ENCODE results near the gene TNFRSF8.
"Not testable (repeated sequence)": the region's sequence is repeated elsewhere in the genome, so short reads cannot be mapped to it uniquely, and the experiment has no call there.

Gene TNFRSF8

GRCh38 chr1:12039164-12039525, 24.0 kb upstream of the TNFRSF8 start:
- DNase-seq = no peak

GRCh38 chr1:12039824-12040456, 23.2 kb upstream of the TNFRSF8 start:
- peak in 1 of 2 donors; percentile 37 for DNase-seq

DNA sequence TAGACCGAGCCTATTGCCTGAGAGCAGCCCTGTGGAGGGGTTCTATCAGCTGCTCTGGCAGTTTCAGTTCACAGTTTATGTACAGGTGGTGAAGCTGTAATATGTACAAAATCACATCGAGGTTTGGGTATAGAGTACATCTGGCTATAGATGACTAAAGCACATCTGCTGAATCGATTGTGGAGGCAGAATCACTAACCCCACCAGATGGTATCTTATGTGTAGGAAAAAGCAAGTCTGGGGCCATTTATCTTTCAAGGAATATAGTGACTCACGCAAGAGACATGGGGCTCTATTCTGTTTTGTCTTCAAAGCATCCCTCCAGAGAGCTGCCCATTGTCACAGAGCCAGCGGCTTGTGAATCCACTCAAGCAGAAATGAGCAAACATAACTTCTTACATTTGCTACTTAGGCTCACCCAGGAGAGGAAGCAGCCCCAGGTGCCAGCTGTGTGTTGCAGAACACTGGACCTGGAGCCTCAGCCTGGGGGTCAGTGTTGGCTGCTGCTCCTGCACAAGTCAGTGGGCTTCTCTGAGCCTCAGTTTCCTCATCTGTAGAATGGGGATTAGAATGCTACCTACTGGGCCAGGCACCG, 22.5 kb upstream of the TNFRSF8 start:
- DNase-seq = peak in 1 of 2 donors; percentile 33

- not testable (repeated sequence) for DNase-seq
Measured at GRCh38 chr1:12044187-12044877, 18.8 kb upstream of the TNFRSF8 start.

GRCh38 chr1:12046749-12047119, 16.4 kb upstream of the TNFRSF8 start:
- DNase-seq = no peak

GRCh38 chr1:12047120-12047876, 15.8 kb upstream of the TNFRSF8 start:
- peak; percentile 49 to 50 for DNase-seq

DNA sequence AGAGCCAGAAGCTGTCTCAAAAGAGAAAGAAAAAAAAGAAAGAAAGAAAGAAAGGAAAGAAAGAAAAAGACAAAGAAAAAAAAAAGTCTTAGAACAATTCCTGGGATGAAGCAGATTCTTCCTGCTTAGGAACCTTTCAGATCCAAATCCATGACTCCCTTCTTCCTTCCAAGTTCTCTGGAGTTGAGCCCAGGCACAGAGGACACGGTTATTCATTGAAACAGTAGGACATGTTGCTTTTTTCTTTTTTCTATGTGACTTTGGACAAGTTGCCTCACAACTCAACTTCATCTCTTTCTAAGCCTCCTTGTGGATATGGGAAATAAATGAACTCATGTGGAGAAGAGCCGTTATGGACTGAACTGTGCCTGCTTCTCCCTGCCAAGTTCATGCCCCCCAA, 14.7 kb upstream of the TNFRSF8 start:
- no peak for DNase-seq

DNA sequence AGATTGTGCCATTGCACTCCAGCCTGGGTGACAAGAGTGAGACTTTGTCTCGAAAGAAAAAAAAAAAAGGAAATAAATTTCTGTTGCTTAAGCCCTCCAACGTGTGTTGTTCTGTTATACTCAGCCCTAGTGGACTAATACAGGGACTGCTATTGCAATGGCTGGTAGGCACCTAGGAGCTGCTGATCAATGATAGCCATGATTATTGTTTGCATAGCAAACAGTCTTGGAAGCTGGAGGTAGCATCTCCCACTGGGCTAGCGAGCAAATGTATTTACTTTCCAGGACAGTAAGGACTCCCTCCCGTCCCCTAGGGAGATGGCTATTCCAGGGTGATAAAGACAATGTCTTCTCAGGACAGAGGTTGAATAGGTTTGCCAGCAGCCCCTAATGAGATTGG, 13.5 kb upstream of the TNFRSF8 start:
- no peak for DNase-seq

DNA sequence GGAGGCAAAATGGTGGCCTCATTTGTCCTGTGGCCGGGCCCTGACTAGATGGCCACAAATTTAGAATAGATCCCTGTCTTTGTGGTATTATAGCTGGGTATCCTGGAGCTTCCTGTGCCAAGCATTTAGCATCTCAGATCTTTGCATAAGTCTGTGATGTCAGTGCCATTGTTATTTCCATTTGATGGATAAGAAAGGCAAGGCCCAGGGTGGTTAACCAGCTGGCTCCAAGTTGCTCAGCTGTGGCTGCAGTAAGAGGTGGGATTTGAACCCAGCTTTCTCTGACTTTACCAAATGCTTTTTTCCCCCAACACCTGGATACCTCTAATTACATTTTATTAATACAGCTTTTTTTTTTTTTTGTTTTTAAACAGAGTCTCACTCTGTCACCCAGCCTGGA, 11.7 kb upstream of the TNFRSF8 start:
- no peak for DNase-seq

GRCh38 chr1:12052008-12052573, 11.0 kb upstream of the TNFRSF8 start:
- peak; percentile 22 to 25 for DNase-seq

- DNase-seq = no peak
Measured at GRCh38 chr1:12052997-12053686, 10.0 kb upstream of the TNFRSF8 start.

DNA sequence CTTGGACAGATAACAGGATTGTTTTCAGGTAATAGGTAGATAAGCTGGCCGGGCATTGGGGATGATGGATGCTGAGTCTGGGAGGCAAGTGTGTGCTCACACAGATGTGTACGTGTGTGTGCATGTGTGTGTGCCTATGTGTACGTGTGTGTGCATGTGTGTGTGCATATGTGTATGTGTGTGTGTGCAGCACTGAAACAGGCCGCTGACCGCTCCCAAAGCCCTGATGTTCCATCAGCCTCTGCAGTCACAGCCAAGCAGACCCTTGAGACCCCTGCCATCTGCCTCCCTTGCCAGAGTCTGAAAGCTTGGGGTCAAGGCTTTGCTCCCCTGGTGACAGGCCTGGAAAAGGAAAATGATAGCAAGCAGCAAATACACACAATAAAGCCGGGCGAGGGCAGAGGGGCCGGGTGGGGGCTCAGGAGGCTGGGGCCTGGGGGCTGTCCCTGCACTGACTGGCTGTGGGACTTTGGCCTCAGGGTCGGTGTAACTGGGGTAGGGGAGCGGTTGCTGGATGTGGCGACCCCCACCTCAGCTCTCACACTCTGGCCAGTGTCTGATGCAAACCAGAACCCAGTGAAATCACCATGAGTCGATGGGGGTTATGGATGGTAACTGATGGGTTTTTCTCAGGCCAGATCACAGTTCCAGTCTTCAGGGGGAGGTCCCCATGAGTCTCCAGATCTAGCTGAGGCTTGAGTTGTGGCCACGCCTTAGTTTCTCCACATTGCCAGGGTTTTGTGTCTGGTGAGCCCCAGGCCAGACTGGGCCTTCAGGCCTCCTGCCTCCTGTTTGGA, 9.2 kb upstream of the TNFRSF8 start:
- no peak for DNase-seq

GRCh38 chr1:12055259-12055658, 7.8 kb upstream of the TNFRSF8 start:
- DNase-seq = no peak

DNA sequence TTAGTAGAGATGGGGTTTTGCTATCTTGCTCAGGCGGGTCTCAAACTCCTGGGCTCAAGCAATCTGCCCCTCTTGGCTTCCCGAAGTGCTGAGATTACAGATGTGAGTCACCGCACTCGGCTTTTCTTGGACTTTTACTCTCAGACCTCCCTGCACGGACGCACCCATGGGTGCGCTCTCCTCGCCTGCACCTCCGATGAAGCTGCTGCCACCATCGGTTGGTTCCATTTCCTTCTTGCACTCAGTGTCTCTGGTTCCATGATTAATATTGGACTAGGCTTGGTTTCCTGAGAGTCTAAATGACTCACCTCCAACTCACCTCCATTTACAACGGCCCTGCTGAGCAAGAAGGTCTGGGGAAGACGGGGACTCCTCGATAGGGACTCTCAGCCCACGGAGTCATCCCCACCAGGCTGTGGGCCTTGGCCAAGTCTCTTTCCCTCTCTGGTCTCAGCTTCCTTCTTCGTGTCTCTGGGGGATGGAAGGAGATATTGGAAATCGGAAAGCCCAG, 6.7 kb upstream of the TNFRSF8 start:
- DNase-seq = no peak

GRCh38 chr1:12057382-12057781, 5.7 kb upstream of the TNFRSF8 start:
- DNase-seq = no peak

DNA sequence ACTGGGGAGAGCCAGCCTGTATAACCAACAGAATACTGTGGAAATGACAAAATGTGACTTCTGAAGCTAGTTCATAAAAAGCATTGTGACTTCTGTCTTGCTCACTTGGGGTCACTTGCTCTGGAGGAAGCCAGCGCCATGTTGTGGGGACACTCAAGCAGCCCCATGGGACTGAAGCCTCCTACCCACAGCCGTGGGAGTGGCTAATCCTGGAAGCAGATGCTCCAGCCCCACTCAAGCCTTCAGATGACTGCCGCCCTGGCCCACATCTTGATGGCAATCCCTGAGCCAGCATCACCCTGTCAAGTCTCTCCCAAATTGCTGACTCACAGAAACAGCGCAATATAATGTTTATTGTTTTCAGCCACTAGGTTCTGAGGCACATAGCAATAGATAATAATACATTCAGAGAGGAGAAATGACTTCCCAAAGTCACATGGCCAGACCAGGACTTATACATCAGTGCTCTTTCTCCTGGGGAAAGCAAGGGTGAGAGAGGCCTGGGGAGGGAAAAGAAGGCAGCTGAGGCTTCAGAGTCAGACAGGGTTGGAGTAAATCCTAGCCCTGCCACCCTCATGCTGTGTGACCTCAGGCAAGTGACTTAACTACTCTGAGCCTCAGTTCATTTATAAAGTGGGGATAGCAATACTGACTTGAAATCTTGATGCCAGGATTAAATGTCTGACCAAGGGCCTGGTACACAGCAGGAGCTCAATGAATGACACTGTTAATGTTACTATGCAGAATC, 5.0 kb upstream of the TNFRSF8 start:
- no peak for DNase-seq

- no peak for DNase-seq
Measured at GRCh38 chr1:12059226-12059625, 3.9 kb upstream of the TNFRSF8 start.

DNA sequence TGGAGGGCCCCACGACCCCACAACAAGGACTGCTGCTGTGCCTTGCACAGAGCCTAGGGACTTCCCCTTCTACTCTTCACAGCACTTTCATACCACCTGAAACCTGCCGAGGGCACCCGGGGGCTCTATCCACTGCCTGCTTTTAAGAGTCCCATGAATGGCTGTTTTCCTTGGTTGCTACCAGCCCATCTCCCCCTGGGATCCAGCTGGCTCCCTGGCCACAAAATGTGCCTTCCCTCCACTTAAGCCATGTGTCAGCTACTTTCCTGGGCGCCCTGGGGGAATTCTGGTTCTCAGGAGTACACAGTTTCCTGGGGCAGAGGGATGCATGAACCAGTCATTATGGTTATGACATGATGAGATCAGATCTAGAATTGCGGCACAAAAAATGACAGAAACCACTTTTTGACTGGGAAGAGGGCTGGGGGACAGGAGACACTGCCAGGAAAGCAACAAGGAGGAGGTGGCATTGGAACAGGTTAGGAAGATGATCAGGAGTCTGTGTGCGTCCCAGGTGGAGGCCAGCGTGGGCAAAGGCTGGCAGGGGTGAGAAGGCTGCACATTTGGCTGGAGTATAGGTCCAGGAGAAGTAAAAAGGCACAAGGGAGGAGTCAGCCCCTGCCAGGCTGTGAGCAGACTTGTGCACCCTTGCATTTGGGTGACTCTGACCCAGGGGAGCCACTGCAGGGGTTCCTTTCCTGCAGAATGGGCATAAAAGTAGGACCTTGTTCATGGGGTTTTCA, 3.2 kb upstream of the TNFRSF8 start:
- no peak for DNase-seq

DNA sequence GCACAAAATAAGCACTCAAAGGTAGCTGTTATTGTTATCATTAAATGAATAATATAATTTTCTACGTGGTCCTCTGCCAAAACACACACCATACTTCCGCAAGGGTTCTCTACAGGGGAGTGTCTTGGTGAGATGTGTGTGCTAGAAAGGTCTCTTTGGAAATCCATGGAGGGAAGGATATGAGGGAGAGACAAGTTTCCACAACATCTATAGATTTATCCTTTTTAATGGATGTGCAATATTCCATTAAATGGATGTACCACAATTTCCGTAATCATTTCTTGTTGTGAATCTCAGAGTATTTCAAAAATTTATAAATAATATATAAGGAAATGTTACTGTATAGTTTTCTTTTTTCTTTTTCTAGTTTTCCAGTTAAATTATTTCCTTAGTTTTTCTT, 2.6 kb upstream of the TNFRSF8 start:
- no peak for DNase-seq

Data from CD4-positive, alpha-beta T cell treated with Interleukin-1 beta for 1 hour (primary cell).